HTR-8/SVneo (cell line): ENCODE measurements around the gene VASN.

Experiments used
- DNase-seq: peaks from one replicate; pipeline ENCODE4 v3.0.0; 2011; ENCODE audit warnings: low spot score, mixed read lengths; ENCODE audit not compliant: insufficient read length
- FAIRE-seq: peaks from 2 replicates; lab custom pipeline; 2011; peaks lifted over from hg19 to GRCh38; lab: Jason Lieb, UNC

The VASN gene

DNA sequence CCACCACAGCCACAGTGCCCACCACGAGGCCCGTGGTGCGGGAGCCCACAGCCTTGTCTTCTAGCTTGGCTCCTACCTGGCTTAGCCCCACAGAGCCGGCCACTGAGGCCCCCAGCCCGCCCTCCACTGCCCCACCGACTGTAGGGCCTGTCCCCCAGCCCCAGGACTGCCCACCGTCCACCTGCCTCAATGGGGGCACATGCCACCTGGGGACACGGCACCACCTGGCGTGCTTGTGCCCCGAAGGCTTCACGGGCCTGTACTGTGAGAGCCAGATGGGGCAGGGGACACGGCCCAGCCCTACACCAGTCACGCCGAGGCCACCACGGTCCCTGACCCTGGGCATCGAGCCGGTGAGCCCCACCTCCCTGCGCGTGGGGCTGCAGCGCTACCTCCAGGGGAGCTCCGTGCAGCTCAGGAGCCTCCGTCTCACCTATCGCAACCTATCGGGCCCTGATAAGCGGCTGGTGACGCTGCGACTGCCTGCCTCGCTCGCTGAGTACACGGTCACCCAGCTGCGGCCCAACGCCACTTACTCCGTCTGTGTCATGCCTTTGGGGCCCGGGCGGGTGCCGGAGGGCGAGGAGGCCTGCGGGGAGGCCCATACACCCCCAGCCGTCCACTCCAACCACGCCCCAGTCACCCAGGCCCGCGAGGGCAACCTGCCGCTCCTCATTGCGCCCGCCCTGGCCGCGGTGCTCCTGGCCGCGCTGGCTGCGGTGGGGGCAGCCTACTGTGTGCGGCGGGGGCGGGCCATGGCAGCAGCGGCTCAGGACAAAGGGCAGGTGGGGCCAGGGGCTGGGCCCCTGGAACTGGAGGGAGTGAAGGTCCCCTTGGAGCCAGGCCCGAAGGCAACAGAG lies 10.5 kb downstream of the VASN start:
- DNase-seq, result no peak
- no peak for FAIRE-seq

- DNase-seq (no peak), FAIRE-seq (no peak)
Measured at GRCh38 chr16:4382795-4383357, 11.2 kb downstream of the VASN start.

DNA sequence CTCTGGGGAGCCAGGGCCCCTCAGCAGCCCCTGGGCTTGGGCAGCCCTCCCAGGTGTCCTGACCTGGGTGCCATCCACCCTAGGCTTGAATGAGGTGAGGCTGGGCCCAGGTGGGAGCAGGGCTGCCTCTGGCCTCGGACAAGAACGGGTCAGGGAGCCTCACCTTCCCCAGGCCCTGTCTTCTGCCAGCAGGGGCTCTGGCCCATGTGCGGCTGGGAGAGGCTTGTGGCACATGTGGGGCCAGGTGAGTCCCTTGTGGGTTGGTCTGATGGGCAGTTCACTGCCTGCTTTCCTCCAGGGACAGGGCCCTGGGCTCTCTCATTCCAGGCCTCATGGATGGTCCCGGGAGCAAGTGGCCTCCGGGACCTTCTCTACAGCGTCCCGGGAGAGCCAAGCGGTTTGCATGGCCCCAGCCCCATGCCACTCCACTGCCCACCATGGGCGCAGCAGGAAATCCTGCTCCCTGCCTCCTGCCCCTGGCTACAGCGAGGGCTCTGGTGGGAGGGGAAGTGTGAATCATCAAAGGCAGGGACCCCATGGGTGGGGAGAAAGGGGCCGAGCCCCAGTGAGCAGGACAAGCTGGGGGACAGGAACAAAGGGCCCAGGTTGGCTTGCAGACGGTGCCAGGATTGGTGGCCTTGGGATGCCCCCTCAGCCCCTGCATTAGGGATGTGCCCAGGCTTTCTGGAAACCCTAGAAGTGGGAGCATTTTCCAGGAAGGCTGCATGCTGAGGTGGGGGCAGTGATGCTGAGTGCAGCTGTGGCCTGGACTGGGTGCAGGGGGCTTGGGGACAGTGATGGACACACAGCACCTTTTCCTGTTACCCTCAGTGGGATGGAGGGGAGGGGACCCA lies 12.2 kb downstream of the VASN start:
- DNase-seq, result no peak
- FAIRE-seq, result no peak

GRCh38 chr16:4384509-4384942 lies 12.9 kb downstream of the VASN start:
- FAIRE-seq, result no peak
- DNase-seq, result no peak

DNA sequence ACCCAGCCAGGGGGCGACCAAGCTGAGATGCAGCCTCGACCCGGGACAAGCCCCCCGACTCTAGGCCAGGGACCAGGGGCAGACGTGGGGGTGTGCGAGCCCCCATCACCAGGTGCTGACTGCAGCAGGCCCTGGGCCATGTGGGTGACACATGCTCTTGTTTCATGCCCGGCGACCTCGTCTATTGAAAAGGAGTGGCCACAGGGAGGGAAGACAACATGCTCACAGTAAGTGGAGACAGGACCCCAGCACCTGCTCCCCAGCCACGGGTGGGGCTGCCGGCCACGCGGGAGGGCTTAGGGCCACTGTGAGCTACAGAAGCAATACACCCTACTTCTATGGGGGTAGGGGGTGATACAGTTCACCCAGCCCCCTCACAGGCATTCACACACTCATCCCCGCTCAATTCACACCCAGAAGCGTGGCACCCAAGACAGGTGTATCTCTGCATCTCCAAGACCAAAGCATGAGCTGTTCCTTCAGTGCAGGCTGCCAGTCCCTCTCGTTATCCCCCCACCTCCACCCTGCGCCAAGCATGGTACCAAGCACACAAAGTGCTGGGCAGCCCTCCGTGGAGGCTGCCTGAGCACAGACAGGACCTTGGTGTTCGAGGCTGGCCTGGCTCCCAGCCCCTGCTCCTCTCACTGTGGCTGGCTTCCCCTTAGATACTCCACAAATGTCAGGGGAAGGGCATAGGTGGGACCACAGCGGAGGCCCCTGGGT lies 13.6 kb downstream of the VASN start:
- no peak for FAIRE-seq
- DNase-seq, result no peak

DNA sequence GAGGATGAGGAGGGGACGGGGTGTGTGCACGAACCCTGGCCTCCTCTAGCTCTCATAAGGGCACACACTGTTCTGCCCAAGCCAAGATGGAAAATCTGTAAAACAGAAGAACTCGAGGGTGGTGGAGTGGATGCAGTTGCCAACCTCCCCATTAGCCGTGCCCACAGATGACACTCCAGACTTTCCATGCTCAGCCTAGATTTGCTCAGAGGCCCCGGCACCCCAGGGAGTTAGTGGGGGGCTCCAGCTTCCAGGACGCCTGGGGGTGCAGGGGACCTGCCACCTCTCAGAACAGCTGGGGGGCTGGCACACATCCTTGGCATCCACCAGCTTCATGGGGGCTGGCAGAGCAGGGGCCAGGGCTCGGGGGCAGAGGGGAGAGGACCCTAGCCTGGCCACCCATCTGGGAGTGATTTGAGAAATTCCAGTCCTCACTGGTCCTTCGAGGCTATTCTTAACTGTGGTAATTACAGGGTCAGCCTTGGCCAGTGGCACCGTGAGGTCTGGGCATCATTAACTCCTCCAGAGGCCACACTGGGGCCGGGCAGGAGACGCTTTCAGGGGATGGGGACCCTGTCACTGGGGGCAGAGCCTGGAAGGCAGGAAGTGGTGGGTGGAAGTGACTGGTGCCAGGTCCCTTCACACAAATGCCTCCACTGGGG lies 14.3 kb downstream of the VASN start:
- DNase-seq, result no peak
- FAIRE-seq, result no peak

DNA sequence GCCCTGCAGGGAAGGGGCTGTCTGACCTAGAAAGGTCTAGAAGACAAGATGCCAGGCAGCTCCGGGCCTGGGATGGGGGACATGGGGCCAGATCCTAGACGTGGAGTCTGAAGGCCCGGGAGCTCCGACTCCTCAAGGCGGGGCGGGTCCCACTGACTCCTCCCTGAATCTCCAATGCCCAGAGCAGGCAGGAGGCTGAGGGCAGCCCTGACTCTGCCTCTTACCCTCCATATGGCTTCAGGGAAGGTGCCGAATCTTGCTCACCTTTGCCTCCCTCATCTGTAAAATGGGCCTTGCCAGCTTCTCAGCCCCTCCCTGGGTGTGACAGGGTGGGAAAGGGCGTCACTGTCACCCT lies 14.8 kb downstream of the VASN start:
- DNase-seq (no peak), FAIRE-seq (no peak)

DNA sequence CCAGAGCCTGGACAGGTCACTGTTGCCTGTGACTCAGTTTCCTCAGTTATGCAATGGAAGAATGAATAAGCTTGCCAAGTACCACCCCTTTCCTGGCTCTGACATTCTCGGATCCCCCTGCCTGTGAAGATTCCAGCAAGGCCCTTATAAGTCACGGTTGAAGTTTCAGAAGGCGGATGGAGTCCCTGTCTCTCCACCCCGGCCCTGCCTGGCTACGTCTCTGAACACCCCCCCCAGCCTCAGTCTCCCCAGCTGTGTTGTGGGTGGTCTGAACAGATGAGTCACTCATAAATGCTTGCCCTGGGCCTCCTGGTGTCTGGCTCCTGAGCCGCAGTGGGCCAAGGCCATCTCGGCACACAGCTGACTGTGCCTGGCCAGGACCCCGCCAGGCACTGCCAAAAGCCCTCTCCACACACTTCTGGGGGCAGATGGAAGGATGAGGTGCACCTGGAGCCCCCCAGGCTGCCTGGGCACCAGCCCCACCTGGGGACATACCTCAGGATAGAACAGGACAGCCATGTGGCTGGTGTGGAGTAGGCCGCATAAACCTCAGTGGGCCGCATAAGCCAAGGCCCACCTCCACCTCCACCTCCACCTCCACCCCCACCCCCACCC lies 15.4 kb downstream of the VASN start:
- no peak for DNase-seq
- no peak for FAIRE-seq

DNA sequence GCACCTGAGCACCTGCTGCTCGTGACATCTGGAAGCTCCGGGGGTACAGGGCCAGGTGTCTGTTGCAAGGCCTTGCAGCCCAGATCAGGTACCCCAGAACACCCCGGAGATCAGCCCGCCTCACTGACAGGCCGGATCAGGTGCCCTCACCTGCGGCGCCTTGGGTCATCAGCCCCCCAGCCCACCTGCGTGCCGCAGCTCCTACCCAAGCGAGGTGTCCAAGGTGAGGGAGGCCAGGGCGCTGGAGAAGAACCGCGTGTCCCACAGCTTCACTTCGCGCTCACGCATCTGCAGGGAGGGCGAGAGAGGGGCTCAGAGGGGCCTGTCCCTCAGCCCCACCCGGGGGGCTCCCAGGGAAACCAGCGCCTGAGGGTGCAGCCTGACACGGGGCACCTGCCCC lies 16.1 kb downstream of the VASN start:
- DNase-seq, result no peak
- FAIRE-seq, result no peak

DNA sequence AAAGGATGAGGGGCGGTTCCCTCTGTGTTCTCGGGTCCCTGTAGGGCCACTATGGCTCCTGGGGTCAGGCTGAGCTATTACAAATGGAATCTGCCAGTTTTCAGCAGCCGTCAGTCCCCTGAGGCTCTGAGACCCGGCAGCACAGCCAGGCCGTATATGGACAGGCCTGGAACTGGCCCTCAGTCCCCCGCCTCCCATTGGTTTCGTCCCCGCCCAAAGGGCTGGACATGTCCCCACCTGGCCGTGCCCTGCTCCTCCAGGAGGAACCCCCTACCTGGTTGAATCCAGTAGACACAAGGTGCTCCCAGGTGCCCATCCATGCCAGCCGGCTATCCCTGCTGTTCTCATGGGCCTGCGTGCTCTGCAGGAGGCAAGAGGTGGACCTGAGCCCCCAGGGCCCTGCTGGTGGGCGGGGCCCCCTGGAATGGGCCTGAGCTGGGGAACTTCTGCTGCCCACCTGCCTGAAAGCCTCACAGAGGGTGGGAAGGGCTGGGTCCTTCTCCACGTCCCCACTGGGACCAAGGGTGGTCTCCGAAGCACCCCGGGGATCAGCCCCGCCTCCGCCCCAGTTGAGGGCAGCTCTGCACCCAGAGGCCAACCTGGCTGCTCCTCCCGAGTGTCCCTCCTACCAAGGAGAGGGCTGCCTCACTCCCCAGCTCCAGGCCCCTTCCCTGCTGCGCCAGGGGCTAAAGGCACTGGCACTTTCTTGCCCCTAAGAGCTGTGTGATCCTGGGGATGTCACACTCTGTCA lies 16.8 kb downstream of the VASN start:
- FAIRE-seq (no peak), DNase-seq (peak; percentile 56)

GRCh38 chr16:4389051-4389955 lies 17.7 kb downstream of the VASN start:
- DNase-seq (no peak), FAIRE-seq (peak; percentile 36)

- DNase-seq (no peak), FAIRE-seq (no peak)
Measured at GRCh38 chr16:4390266-4391260, 18.9 kb downstream of the VASN start.

GRCh38 chr16:4391631-4392381 lies 20.2 kb downstream of the VASN start:
- DNase-seq (no peak), FAIRE-seq (no peak)

- FAIRE-seq, result no peak
- no peak for DNase-seq
Measured at GRCh38 chr16:4392382-4393239, 21.0 kb downstream of the VASN start.

DNA sequence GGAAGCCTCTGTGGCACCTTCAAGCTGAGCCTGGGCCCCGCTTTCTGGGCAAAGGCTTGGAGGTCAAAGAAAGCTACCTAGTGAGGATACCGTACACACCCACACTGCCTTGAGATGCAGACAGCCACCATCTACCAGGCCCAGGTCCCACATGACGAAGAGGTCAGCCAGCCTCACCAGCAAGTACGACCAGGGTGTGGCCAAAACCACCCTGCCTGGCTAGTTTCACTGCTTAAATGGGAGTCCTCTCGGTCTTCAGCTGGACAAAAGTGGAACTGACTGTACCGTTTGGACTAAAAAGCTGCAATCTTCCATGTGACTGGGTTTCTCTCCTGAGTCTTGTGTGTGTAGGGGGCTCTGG lies 21.6 kb downstream of the VASN start:
- DNase-seq (no peak), FAIRE-seq (no peak)
